ENCODE measurements around the gene DCTPP1. TPM values are rescaled to one million over a fixed set of nuclear protein-coding genes. Genes with fewer than 3 reads are reported as not detected.

Gene DCTPP1
- total RNA-seq, 1 experiment from 2014 or later: 125 TPM

GRCh38 chr16:30409125-30410060, 20.4 kb downstream of the DCTPP1 start:
- Histone ChIP-seq H3K79me2 (ENCODE audit: insufficient read depth, low read length) (peaks cover 48% of the 10 kb centered on the region), H3K36me3 (ENCODE audit: control insufficient read depth in 1 of 2, insufficient read depth in 2 of 2, low read length in 2 of 2) (peaks cover 6 to 25% of the 10 kb centered on the region in 2 experiments; a peak in 1 of 4 replicates), H3K4me1 (ENCODE audit: control insufficient read depth in 1 of 2, insufficient read depth in 2 of 2, low read length in 2 of 2) (peaks cover 18 to 39% of the 10 kb centered on the region in 2 experiments), H3K9ac (ENCODE audit: low read length) (0 out of 2 replicates have a peak overlapping the region, but pooled peaks have one; percentile 25), H3K4me3 (replicated peaks in 1 of 2; ENCODE audit: low read depth in 1 of 2, low read length in 2 of 2) (peak overlapping the region in 1 of 2 experiments; percentile 7; a peak in 1 of 4 replicates), H2AFZ (ENCODE audit: low read depth, low read length, poor library complexity, severe bottlenecking) (no peak overlapping the region), H3K9me3 (ENCODE audit: control insufficient read depth in 1 of 2, insufficient read depth in 1 of 2, low read depth in 1 of 2, low read length in 2 of 2) (no peaks in the 10 kb centered on the region), H3K27me3 (ENCODE audit: insufficient read depth, low read length) (no peaks in the 10 kb centered on the region), H3K27ac (ENCODE audit: low read depth, low read length) (peak overlapping the region; percentile 63), H3K9me2 (ENCODE audit: insufficient read depth) (no peaks in the 10 kb centered on the region), H4K20me1 (ENCODE audit: insufficient read depth) (no peaks in the 10 kb centered on the region), H3K4me2 (ENCODE audit: low read length) (peak overlapping the region; percentile 88)
- no TSS peak for BruUV-seq (replicated peaks)
- RAD21 ChIA-PET (ENCODE audit: low non-redundant PET in 1 of 2, low total read pairs in 2 of 2, uncharacterized antibody in 2 of 2, unreplicated experiment in 2 of 2): interaction anchor here (0.6 to 0.9 kb wide), 5 partner anchors 9 to 297 kb away, joined by 3 to 6 read pairs (median 3); partner anchors contain the start of gene GDPD3 (in 1 of the 2)
- intact Hi-C loops (cut with micrococcal nuclease): loop anchor here (2.0 to 5.0 kb wide), 2 partner anchors 39 to 317 kb away; partner anchors contain the start of genes TBC1D10B and TBX6
- POLR2A ChIA-PET: interaction anchor here (0.7 to 1.5 kb wide), 6 partner anchors 8 to 317 kb away, joined by 3 to 9 read pairs (median 4); partner anchors contain the start of genes TBX6 and ZNF48
- CTCF ChIA-PET: interaction anchor here (0.6 to 2.1 kb wide), 28 partner anchors 9 to 745 kb away, joined by 3 to 34 read pairs (median 4); partner anchors contain the start of genes CD2BP2, DCTPP1, GDPD3 and TBC1D10B
- no peak for TF ChIP-seq SRF (IDR thresholded peaks at IDR 0.05; ENCODE audit: low read depth)
- no peak for TF ChIP-seq CEBPB (IDR thresholded peaks at IDR 0.05; ENCODE audit: low read depth)
- peak; percentile 39 for TF ChIP-seq YY1 (IDR thresholded peaks at IDR 0.05; ENCODE audit: extremely low read depth, insufficient replicate concordance, low read depth, low read length)
- TF ChIP-seq CTCF (IDR thresholded peaks at IDR 0.05 in 2 of 3, conservative IDR thresholded peaks at IDR 0.05 in 1 of 3; ENCODE audit: borderline replicate concordance in 1 of 3, insufficient read depth in 1 of 3, low read depth in 2 of 3, low read length in 2 of 3): peak; percentile 91 to 98 (median 96)
- peak; percentile 94 for TF ChIP-seq RAD21 (IDR thresholded peaks at IDR 0.05; ENCODE audit: low read depth)
- no peak for TF ChIP-seq EGR1 (IDR thresholded peaks at IDR 0.05; ENCODE audit: low read depth)
- ATAC-seq (peak; percentile 67), DNase-seq (ENCODE audit: low read depth, low spot score) (peak; percentile 78)
